ENCODE results near the gene KY. TPM values are rescaled to one million over a fixed set of nuclear protein-coding genes. Genes with fewer than 3 reads are reported as not detected.

KY gene
- polyA plus RNA-seq, 6 donors from 2014 or later: not detected

GRCh38 chr3:134685929-134686802 lies 35.3 kb upstream of the KY start:
- Mint-ChIP-seq H3K27me3 (peaks cover 0 to 13% (median 0%) of the 10 kb centered on the region in 3 donors), H3K9me3 (no peaks in the 10 kb centered on the region), H3K4me1 (no peaks in the 10 kb centered on the region), H3K36me3 (no peaks in the 10 kb centered on the region), H3K4me3 (no peak overlapping the region), H3K27ac (no peak overlapping the region)
- DNase-seq: no peak
- ATAC-seq (ENCODE audit: low read depth in 2 of 2): no peak

- no peak for DNase-seq
- ATAC-seq (ENCODE audit: low read depth in 2 of 2): no peak
- H3K9me3 Mint-ChIP-seq: peaks cover 0 to 9% (median 6%) of the 10 kb centered on the region in 7 donors
- H3K4me3 Mint-ChIP-seq: no peak overlapping the region
- H3K4me1 Mint-ChIP-seq: no peaks in the 10 kb centered on the region
- no peak overlapping the region for H3K27ac Mint-ChIP-seq
- peaks cover 0 to 11% of the 10 kb centered on the region in 2 donors for H3K36me3 Mint-ChIP-seq
- peaks cover 0 to 22% (median 5%) of the 10 kb centered on the region in 3 donors for H3K27me3 Mint-ChIP-seq
These were observed 31.5 kb upstream of the KY start for GRCh38 chr3:134682196-134682880.

GRCh38 chr3:134681522-134681900 lies 30.7 kb upstream of the KY start:
- H3K4me3 Mint-ChIP-seq: no peak overlapping the region
- H3K9me3 Mint-ChIP-seq: peaks cover 0 to 15% (median 7%) of the 10 kb centered on the region in 7 donors
- ATAC-seq (ENCODE audit: low read depth in 2 of 2) (no peak), DNase-seq (no peak)
- no peaks in the 10 kb centered on the region for H3K4me1 Mint-ChIP-seq
- peaks cover 0 to 22% (median 5%) of the 10 kb centered on the region in 3 donors for H3K27me3 Mint-ChIP-seq
- H3K36me3 Mint-ChIP-seq: peaks cover 0 to 14% of the 10 kb centered on the region in 2 donors
- no peak overlapping the region for H3K27ac Mint-ChIP-seq

- Mint-ChIP-seq H3K27ac (no peak overlapping the region), H3K4me1 (no peaks in the 10 kb centered on the region), H3K36me3 (peaks cover 0 to 14% of the 10 kb centered on the region in 2 donors), H3K9me3 (peaks cover 5 to 18% (median 11%) of the 10 kb centered on the region in 7 donors), H3K27me3 (peaks cover 0 to 22% (median 5%) of the 10 kb centered on the region in 3 donors), H3K4me3 (no peak overlapping the region)
- no peak for ATAC-seq (ENCODE audit: low read depth in 2 of 2)
- DNase-seq: no peak
These were observed 30.1 kb upstream of the KY start for GRCh38 chr3:134680796-134681521.

- peaks cover 26 to 44% (median 32%) of the 10 kb centered on the region in 7 donors for H3K9me3 Mint-ChIP-seq
These were observed 27.1 kb upstream of the KY start for GRCh38 chr3:134677987-134678308.

GRCh38 chr3:134677196-134677986 lies 26.6 kb upstream of the KY start:
- ATAC-seq (ENCODE audit: low read depth in 2 of 2): no peak
- Mint-ChIP-seq H3K36me3 (peaks cover 0 to 28% of the 10 kb centered on the region in 2 donors), H3K27ac (no peak overlapping the region), H3K27me3 (peaks cover 4 to 22% (median 5%) of the 10 kb centered on the region in 3 donors), H3K9me3 (peaks cover 31 to 49% (median 35%) of the 10 kb centered on the region in 7 donors), H3K4me3 (no peak overlapping the region), H3K4me1 (no peaks in the 10 kb centered on the region)
- DNase-seq: no peak

More at GRCh38 chr3:134677987-134678308, 27.1 kb upstream of the KY start:
- Mint-ChIP-seq H3K27ac (peak overlapping the region in 1 of 6 donors; percentile 5), H3K4me1 (no peaks in the 10 kb centered on the region), H3K27me3 (peaks cover 0 to 22% (median 5%) of the 10 kb centered on the region in 3 donors), H3K36me3 (peaks cover 0 to 26% of the 10 kb centered on the region in 2 donors), H3K4me3 (no peak overlapping the region)
- ATAC-seq (ENCODE audit: low read depth in 2 of 2): no peak
- DNase-seq: no peak

GRCh38 chr3:134675726-134676256 lies 25.0 kb upstream of the KY start:
- Mint-ChIP-seq H3K4me3 (no peak overlapping the region), H3K9me3 (peaks cover 32 to 53% (median 38%) of the 10 kb centered on the region in 7 donors), H3K36me3 (peaks cover 0 to 28% of the 10 kb centered on the region in 2 donors), H3K27ac (no peak overlapping the region), H3K4me1 (no peaks in the 10 kb centered on the region), H3K27me3 (peaks cover 4 to 12% (median 5%) of the 10 kb centered on the region in 3 donors)
- DNase-seq: no peak
- no peak for ATAC-seq (ENCODE audit: low read depth in 2 of 2)

- peaks cover 0 to 19% of the 10 kb centered on the region in 2 donors for H3K36me3 Mint-ChIP-seq
- ATAC-seq (ENCODE audit: low read depth in 2 of 2): no peak
- H3K4me1 Mint-ChIP-seq: no peaks in the 10 kb centered on the region
- peak overlapping the region in 1 of 8 donors; percentile 53 for H3K4me3 Mint-ChIP-seq
- peaks cover 0 to 6% (median 4%) of the 10 kb centered on the region in 3 donors for H3K27me3 Mint-ChIP-seq
- H3K27ac Mint-ChIP-seq: no peak overlapping the region
- DNase-seq: no peak
- peaks cover 28 to 47% (median 34%) of the 10 kb centered on the region in 7 donors for H3K9me3 Mint-ChIP-seq
These were observed 21.7 kb upstream of the KY start for GRCh38 chr3:134672571-134672970.

- H3K4me3 Mint-ChIP-seq: no peak overlapping the region
- H3K27ac Mint-ChIP-seq: peak overlapping the region in 1 of 6 donors; percentile 23
- DNase-seq (no peak), ATAC-seq (ENCODE audit: low read depth in 2 of 2) (no peak)
- peaks cover 3 to 10% (median 7%) of the 10 kb centered on the region in 7 donors for H3K9me3 Mint-ChIP-seq
- peaks cover 0 to 3% of the 10 kb centered on the region in 2 donors for H3K36me3 Mint-ChIP-seq
- no peaks in the 10 kb centered on the region for H3K4me1 Mint-ChIP-seq
- H3K27me3 Mint-ChIP-seq: peaks cover 4 to 16% (median 11%) of the 10 kb centered on the region in 3 donors
These were observed 17.1 kb upstream of the KY start for GRCh38 chr3:134667956-134668355.

GRCh38 chr3:134667406-134667805 lies 16.6 kb upstream of the KY start:
- DNase-seq: no peak
- Mint-ChIP-seq H3K4me1 (no peaks in the 10 kb centered on the region), H3K9me3 (peaks cover 0 to 8% (median 2%) of the 10 kb centered on the region in 7 donors), H3K36me3 (no peaks in the 10 kb centered on the region), H3K27me3 (peaks cover 0 to 16% (median 11%) of the 10 kb centered on the region in 3 donors), H3K27ac (peak overlapping the region in 1 of 6 donors; percentile 8), H3K4me3 (no peak overlapping the region)
- ATAC-seq (ENCODE audit: low read depth in 2 of 2): no peak

GRCh38 chr3:134666885-134667284 lies 16.1 kb upstream of the KY start:
- ATAC-seq (ENCODE audit: low read depth in 2 of 2): no peak
- DNase-seq: no peak
- Mint-ChIP-seq H3K4me1 (no peaks in the 10 kb centered on the region), H3K4me3 (no peak overlapping the region), H3K9me3 (peaks cover 0 to 8% (median 3%) of the 10 kb centered on the region in 7 donors), H3K36me3 (no peaks in the 10 kb centered on the region), H3K27ac (no peak overlapping the region), H3K27me3 (peaks cover 0 to 16% (median 11%) of the 10 kb centered on the region in 3 donors)

- Mint-ChIP-seq H3K9me3 (peaks cover 1 to 7% (median 4%) of the 10 kb centered on the region in 7 donors), H3K4me1 (no peaks in the 10 kb centered on the region), H3K27ac (no peak overlapping the region), H3K4me3 (no peak overlapping the region), H3K36me3 (peaks cover 0 to 3% of the 10 kb centered on the region in 2 donors), H3K27me3 (peaks cover 0 to 16% (median 11%) of the 10 kb centered on the region in 3 donors)
- ATAC-seq (ENCODE audit: low read depth in 2 of 2) (no peak), DNase-seq (no peak)
These were observed 15.6 kb upstream of the KY start for GRCh38 chr3:134666466-134666865.
